Osteoblast (primary cell): Measurements from ENCODE around the gene COL23A1. TPM values are rescaled to one million over a fixed set of nuclear protein-coding genes. Genes with fewer than 3 reads are reported as not detected.

Experiments used
- DNase-seq: peaks from one replicate; pipeline ENCODE4 v3.0.0; 2011; ENCODE audit warnings: low spot score, mixed read lengths; ENCODE audit not compliant: insufficient read length; ENCODE audit errors: missing footprints
- H2AFZ ChIP-seq: 2 replicates; pipeline ENCODE4 v1.6.0; 2011; ENCODE audit warnings: mild to moderate bottlenecking, low read length
- H3K27ac ChIP-seq: 2 replicates; pipeline ENCODE4 v1.5.1; 2011; ENCODE audit warnings: mild to moderate bottlenecking, low read depth, low read length, moderate library complexity
- H3K27me3 ChIP-seq: 2 replicates; pipeline ENCODE4 v1.6.0; 2012; ENCODE audit warnings: mild to moderate bottlenecking, control low read depth, inconsistent platforms, low read length, moderate library complexity; ENCODE audit not compliant: insufficient read depth
- H3K36me3 ChIP-seq: 2 replicates; pipeline ENCODE4 v1.5.1; 2011; ENCODE audit warnings: mild to moderate bottlenecking, low read length, control low read depth, moderate library complexity; ENCODE audit not compliant: insufficient read depth
- H3K4me1 ChIP-seq: 2 replicates; pipeline ENCODE4 v1.5.1; 2011; ENCODE audit warnings: mild to moderate bottlenecking, low read length, control low read depth, moderate library complexity; ENCODE audit not compliant: insufficient read depth
- H3K4me2 ChIP-seq: 2 replicates; pipeline ENCODE4 v1.6.0; 2011; ENCODE audit warnings: mild to moderate bottlenecking, low read length; ENCODE audit not compliant: insufficient read depth
- H3K4me3 ChIP-seq: fragments of 200-600 bp; sonication (generic); 3 replicates; pipeline ENCODE4 v1.5.1; 2012; ENCODE audit warnings: mild to moderate bottlenecking, low read length, inconsistent platforms; ENCODE audit not compliant: insufficient read depth
- H3K79me2 ChIP-seq: 2 replicates; pipeline ENCODE4 v1.6.0; 2012; ENCODE audit warnings: mild to moderate bottlenecking, low read length, control low read depth, inconsistent platforms; ENCODE audit not compliant: insufficient read depth
- H3K9me3 ChIP-seq: 2 replicates; pipeline ENCODE4 v1.5.1; 2011; ENCODE audit warnings: low read depth, low read length, control low read depth
- H4K20me1 ChIP-seq: 2 replicates; pipeline ENCODE4 v1.6.0; 2012; ENCODE audit warnings: mild to moderate bottlenecking, low read length, control low read depth; ENCODE audit not compliant: insufficient read depth
- CTCF ChIP-seq: IDR thresholded peaks from 2 replicates; pipeline ENCODE4 v1.5.1; 2011; ENCODE audit warnings: mild to moderate bottlenecking, low read depth, low read length, moderate library complexity; ENCODE audit errors: extremely low read depth
- total RNA-seq: library from RNA; depleted of rRNA; stranded (reverse); fragments of >200 nt; gene quantifications from 2 replicates; pipeline ENCODE4 v1.2.3, GENCODE V29; 2012

The COL23A1 gene
- total RNA-seq, 1 donor: under 0.01 TPM

DNA sequence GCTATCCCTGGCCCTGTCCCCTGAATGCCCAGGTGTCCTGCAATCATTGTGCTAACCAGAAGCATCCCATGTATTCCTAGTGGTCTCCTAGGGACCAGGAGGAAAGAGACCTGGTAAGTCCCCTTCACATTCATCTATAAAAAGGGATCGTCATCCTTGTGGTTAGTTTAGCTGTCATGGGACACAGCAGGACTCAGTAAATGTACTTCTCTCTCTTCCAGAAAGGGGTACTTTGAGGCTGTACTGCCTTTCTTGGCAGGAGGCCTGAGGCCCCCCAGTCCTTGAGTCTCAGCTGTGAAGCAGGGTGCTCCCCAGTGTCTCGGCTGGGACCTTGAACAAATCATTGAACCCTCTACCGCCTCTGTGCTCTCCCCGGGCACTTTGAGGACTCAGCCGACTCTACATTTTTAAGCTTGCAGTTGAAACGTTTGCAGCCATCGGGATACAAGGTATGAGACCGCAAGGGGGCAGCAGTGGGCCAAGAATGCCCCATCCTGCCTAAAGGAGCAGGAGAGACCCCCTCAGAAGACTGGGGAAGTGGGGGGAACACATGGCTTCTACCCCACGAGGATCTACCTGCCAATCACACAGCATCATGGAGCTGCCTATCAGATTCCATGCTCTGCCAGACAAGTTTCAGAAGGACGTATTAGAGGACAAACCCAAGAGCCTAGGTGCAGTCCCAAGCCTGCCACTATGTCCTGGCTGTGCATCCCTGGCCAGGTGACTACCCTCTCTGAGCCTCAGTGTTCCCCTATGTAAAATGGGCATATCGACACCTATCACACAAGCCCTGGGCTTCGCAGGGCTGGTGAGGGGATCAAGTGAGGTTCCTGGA is 355.2 kb downstream of the COL23A1 start:
- Histone ChIP-seq H2AFZ (peak overlapping the region; percentile 26), H3K9me3 (no peaks in the 10 kb centered on the region), H3K27me3 (no peaks in the 10 kb centered on the region), H3K4me1 (peaks cover 24% of the 10 kb centered on the region), H3K4me3 (no peak overlapping the region), H4K20me1 (peaks cover 7% of the 10 kb centered on the region), H3K79me2 (peaks cover 21% of the 10 kb centered on the region), H3K36me3 (peaks cover 3% of the 10 kb centered on the region), H3K27ac (no peak overlapping the region), H3K4me2 (no peak overlapping the region)
- peak; percentile 89 for TF ChIP-seq CTCF
- peak; percentile 97 for DNase-seq

DNA sequence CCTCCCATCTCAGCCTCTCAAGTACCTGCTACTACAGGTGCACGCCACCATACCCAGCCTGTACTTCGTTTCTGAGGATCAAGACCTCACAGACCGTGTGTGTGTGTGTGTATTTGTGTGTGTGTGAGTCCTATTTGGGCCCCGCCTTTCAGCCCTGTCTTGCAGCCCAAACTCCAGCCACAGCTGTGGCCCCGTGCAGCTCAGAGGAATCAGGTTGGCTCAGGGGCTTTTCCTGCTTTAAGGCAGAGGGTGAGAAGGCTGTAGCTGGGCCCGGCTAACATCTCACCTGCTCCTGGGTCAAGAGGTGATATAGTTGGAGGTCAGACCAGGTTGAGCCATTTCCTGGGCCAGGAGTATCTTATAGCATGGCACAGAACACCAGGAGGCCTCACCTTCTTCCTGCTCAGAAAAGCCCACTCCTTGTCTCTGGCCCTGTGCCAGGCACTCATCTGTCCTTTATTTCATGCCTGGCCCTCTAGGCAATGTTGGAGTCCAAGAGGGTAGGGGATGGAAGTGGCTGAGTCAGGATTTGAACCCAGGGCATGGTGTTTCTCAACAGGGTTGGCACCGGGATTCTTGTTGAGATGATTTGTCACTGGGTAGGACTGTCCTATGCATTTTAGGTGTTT is 356.0 kb downstream of the COL23A1 start:
- no peak overlapping the region for H3K27ac ChIP-seq
- H3K4me1 ChIP-seq: peaks cover 24% of the 10 kb centered on the region
- no peaks in the 10 kb centered on the region for H3K27me3 ChIP-seq
- H4K20me1 ChIP-seq: peaks cover 7% of the 10 kb centered on the region
- H2AFZ ChIP-seq: no peak overlapping the region
- peaks cover 29% of the 10 kb centered on the region for H3K79me2 ChIP-seq
- H3K36me3 ChIP-seq: peaks cover 10% of the 10 kb centered on the region
- peak; percentile 58 for DNase-seq
- TF ChIP-seq CTCF: no peak
- no peak overlapping the region for H3K4me2 ChIP-seq
- H3K4me3 ChIP-seq: no peak overlapping the region
- no peaks in the 10 kb centered on the region for H3K9me3 ChIP-seq

- TF ChIP-seq CTCF: no peak
- H2AFZ ChIP-seq: peak overlapping the region; percentile 83
- H3K27ac ChIP-seq: peak overlapping the region; percentile 58
- no peaks in the 10 kb centered on the region for H3K9me3 ChIP-seq
- H3K36me3 ChIP-seq: peaks cover 16% of the 10 kb centered on the region
- peak overlapping the region; percentile 81 for H3K4me2 ChIP-seq
- H3K4me3 ChIP-seq: peak overlapping the region; percentile 91
- peak; percentile 78 for DNase-seq
- peaks cover 10% of the 10 kb centered on the region for H4K20me1 ChIP-seq
- H3K79me2 ChIP-seq: peaks cover 35% of the 10 kb centered on the region
- H3K4me1 ChIP-seq: peaks cover 24% of the 10 kb centered on the region
- no peaks in the 10 kb centered on the region for H3K27me3 ChIP-seq
Observed at GRCh38 chr5:178232920-178233429, 357.2 kb downstream of the COL23A1 start.
